B cell (primary cell): ENCODE results near the gene CDKN2AIPNL. TPM values are rescaled to one million over a fixed set of nuclear protein-coding genes. Genes with fewer than 3 reads are reported as not detected.

Experiments
- ATAC-seq: fragments of 200-7000 bp; cut with Tn5 transposase; one replicate; pipeline ENCODE4 v1.10.0; 2021; ENCODE audit warnings: low read depth, mild to moderate bottlenecking, moderate number of reproducible peaks, moderate library complexity
- CTCF ChIA-PET: fragments of 350-600 bp; sonication (Branson Sonifier 250); formaldehyde crosslinking; loops from one replicate; lab custom pipeline; 2021; ENCODE audit warnings: antibody characterized with exemption, inconsistent platforms; lab: Charles Lee
- POLR2A ChIA-PET: fragments of 350-600 bp; sonication (Branson Sonifier 250); formaldehyde crosslinking; loops from one replicate; lab custom pipeline; 2021; ENCODE audit warnings: antibody characterized with exemption; lab: Charles Lee
- DNase-seq: peaks from one replicate; pipeline ENCODE4 v3.0.0; 2013
- H2AFZ ChIP-seq: 2 replicates; pipeline ENCODE4 v1.6.1; 2012; ENCODE audit warnings: mild to moderate bottlenecking, low read depth, low read length; ENCODE audit not compliant: insufficient read depth, poor library complexity, severe bottlenecking
- H3K27ac ChIP-seq, 2 donors: 1 replicate in 1 of 2; 2 replicates in 1 of 2; pipeline ENCODE4 v1.5.1; 2012 to 2013; ENCODE audit warnings: low read length in 2 of 2, mild to moderate bottlenecking in 2 of 2, moderate library complexity in 1 of 2
- H3K27me3 ChIP-seq, 4 experiments: fragments of 200-600 bp in 1 of 4; sonication (generic) in 1 of 4; replicated peaks in 1 of 4; 1 replicate in 2 of 4; 2 replicates in 2 of 4; pipeline versions ENCODE4 v1.6.1 to v1.7.0; 2013 to 2016; ENCODE audit warnings: low read length in 3 of 4, mild to moderate bottlenecking in 2 of 4, mixed read lengths in 1 of 4, moderate library complexity in 1 of 4; ENCODE audit not compliant: insufficient read depth in 4 of 4, control insufficient read depth in 3 of 4; ENCODE audit errors: control extremely low read depth in 1 of 4
- H3K36me3 ChIP-seq, 2 experiments: replicated peaks in 1 of 2; 1 replicate in 1 of 2; 2 replicates in 1 of 2; pipeline versions ENCODE4 v1.6.1 to v1.7.1; 2013; ENCODE audit warnings: low read length in 1 of 2; ENCODE audit not compliant: insufficient read depth in 2 of 2, control insufficient read depth in 1 of 2; ENCODE audit errors: control extremely low read depth in 1 of 2, extremely low read depth in 1 of 2
- H3K4me1 ChIP-seq, 2 donors: fragments of 200-600 bp in 1 of 2; sonication (generic) in 1 of 2; 1 replicate in 1 of 2; 2 replicates in 1 of 2; pipeline versions ENCODE4 v1.5.1 to v1.6.1; 2013 to 2017; ENCODE audit warnings: low read length in 2 of 2; ENCODE audit not compliant: control insufficient read depth in 2 of 2, insufficient read depth in 2 of 2
- H3K4me2 ChIP-seq: replicated peaks from 2 replicates; pipeline ENCODE3; 2012; ENCODE audit warnings: mild to moderate bottlenecking, low read depth, low read length; ENCODE audit not compliant: poor library complexity, severe bottlenecking
- H3K4me3 ChIP-seq, 5 experiments: fragments of 200-600 bp in 1 of 5; sonication (generic) in 1 of 5; 1 replicate in 3 of 5; 2 replicates in 2 of 5; pipeline versions ENCODE4 v1.5.1 to v1.7.0; 2011 to 2016; ENCODE audit warnings: low read length in 4 of 5, mild to moderate bottlenecking in 4 of 5, low read depth in 2 of 5, control low read depth in 1 of 5, moderate library complexity in 1 of 5; ENCODE audit not compliant: insufficient read depth in 1 of 5; ENCODE audit errors: control extremely low read depth in 1 of 5, extremely low read depth in 1 of 5
- H3K79me2 ChIP-seq: fragments of 200-600 bp; sonication (generic); one replicate; pipeline ENCODE4 v1.6.0; 2016; ENCODE audit warnings: low read length; ENCODE audit not compliant: control insufficient read depth, insufficient read depth
- H3K9ac ChIP-seq: fragments of 200-600 bp; sonication (generic); 2 replicates; pipeline ENCODE4 v1.6.1; 2017; ENCODE audit warnings: mild to moderate bottlenecking, low read length, moderate library complexity
- H3K9me3 ChIP-seq, 3 donors: one replicate each; pipeline versions ENCODE4 v1.6.1 to v1.7.1; 2013; ENCODE audit warnings: low read length in 2 of 3; ENCODE audit not compliant: control insufficient read depth in 2 of 3, insufficient read depth in 1 of 3; ENCODE audit errors: control extremely low read depth in 1 of 3
- H4K20me1 ChIP-seq: 2 replicates; pipeline ENCODE4 v1.6.0; 2012; ENCODE audit warnings: mild to moderate bottlenecking, low read length; ENCODE audit not compliant: insufficient read depth, control insufficient read depth, poor library complexity, severe bottlenecking
- H3K27ac Mint-ChIP-seq: one replicate; pipeline ENCODE4 v1.8.0; 2021; ENCODE audit warnings: mixed read lengths
- H3K27me3 Mint-ChIP-seq: one replicate; pipeline ENCODE4 v1.8.0; 2021; ENCODE audit warnings: mixed read lengths
- H3K4me1 Mint-ChIP-seq: one replicate; pipeline ENCODE4 v1.8.0; 2021; ENCODE audit warnings: mixed read lengths
- H3K4me3 Mint-ChIP-seq: one replicate; pipeline ENCODE4 v1.8.0; 2021; ENCODE audit warnings: mixed read lengths
- H3K9me3 Mint-ChIP-seq: one replicate; pipeline ENCODE4 v1.8.0; 2022; ENCODE audit warnings: mixed read lengths; ENCODE audit not compliant: insufficient read depth
- CTCF ChIP-seq: fragments of 200-600 bp; IDR thresholded peaks from one replicate; pipeline ENCODE4 v1.8.0; 2022; ENCODE audit warnings: antibody characterized with exemption, mild to moderate bottlenecking
- EZH2 ChIP-seq: IDR thresholded peaks from 2 replicates; pipeline ENCODE4 v1.6.1; 2012; ENCODE audit warnings: borderline replicate concordance, low read depth, mild to moderate bottlenecking, moderate library complexity, low read length; ENCODE audit not compliant: insufficient read depth, poor library complexity, severe bottlenecking
- WGBS: methylation state at CpG from one replicate; pipeline ENCODE4 v1.1.5; 2013; ENCODE audit warnings: missing lambda C conversion rate; ENCODE audit not compliant: insufficient coverage; 5-methylcytosine and 5-hydroxymethylcytosine counted together
- intact Hi-C: fragments of 100-400 bp; cut with micrococcal nuclease; formaldehyde crosslinking; loops from one replicate; pipeline ENCODE4 v1.10.0; 2022
- polyA plus RNA-seq: library from polyadenylated mRNA; depleted of rRNA; stranded (reverse); fragments of >200 nt; gene quantifications from 2 replicates; pipeline ENCODE4 v1.2.3, GENCODE V29; 2012
- total RNA-seq, 2 donors: library from RNA; stranded (reverse); fragments of 120-200 nt in 1 of 2; gene quantifications; 1 replicate in 1 of 2; 2 replicates in 1 of 2; pipeline versions ENCODE4 v1.2.3 to v1.2.4, GENCODE V29; 2013 to 2022

The CDKN2AIPNL gene
- total and polyA plus RNA-seq, 2 donors (not counting 1 experiment from before 2014, with no cell fraction given): 11.2 to 17.2 TPM

- H3K4me3 Mint-ChIP-seq: no peak overlapping the region
- POLR2A ChIA-PET: interaction anchor here (2.0 kb wide), 1 partner anchor 89 kb away, joined by 25 read pairs; no protein-coding TSS in a partner anchor
These were observed 23.9 kb upstream of the CDKN2AIPNL start for GRCh38 chr5:134435560-134435959.

More at GRCh38 chr5:134435560-134435959, 23.9 kb upstream of the CDKN2AIPNL start:
- Histone ChIP-seq H3K27ac (no peak overlapping the region), H4K20me1 (no peaks in the 10 kb centered on the region), H3K9me3 (peaks cover 0 to 3% (median 0%) of the 10 kb centered on the region in 3 donors), H2AFZ (no peak overlapping the region), H3K79me2 (no peaks in the 10 kb centered on the region), H3K4me3 (no peak overlapping the region), H3K4me1 (peaks cover 12 to 17% of the 10 kb centered on the region in 2 donors), H3K4me2 (no peak overlapping the region), H3K9ac (no peak overlapping the region), H3K36me3 (no peaks in the 10 kb centered on the region), H3K27me3 (peaks cover 0 to 3% (median 0%) of the 10 kb centered on the region in 4 experiments)
- Mint-ChIP-seq H3K4me1 (peaks cover 24% of the 10 kb centered on the region), H3K27me3 (no peaks in the 10 kb centered on the region), H3K27ac (peak overlapping the region; percentile 50), H3K9me3 (no peaks in the 10 kb centered on the region)
- CTCF ChIA-PET: interaction anchor here (1.2 to 2.6 kb wide), 2 partner anchors 24 to 146 kb away, joined by 3 to 11 read pairs; partner anchors contain the start of gene CDKN2AIPNL
- TF ChIP-seq CTCF (no peak), EZH2 (no peak)
- no peak for ATAC-seq
- no peak for DNase-seq
- intact Hi-C loops: no loop called here
- WGBS: 100% methylated on average over 2 of the region's 2 CpGs
